Measurements from ENCODE around the gene C2CD2.
A peak's percentile ranks its signal among the peaks of the same experiment; 100 is the strongest.

The C2CD2 gene

GRCh38 chr21:41881051-41881450 lies 72.8 kb downstream of the C2CD2 start:
- DNase-seq, result no peak

GRCh38 chr21:41880153-41880552 lies 73.7 kb downstream of the C2CD2 start:
- DNase-seq, result no peak

- no peak for DNase-seq
Measured at GRCh38 chr21:41879190-41879998, 74.4 kb downstream of the C2CD2 start, which contains the start of gene PRDM15. Gene PRDM15 (minus strand): TSS chr21:41879344. CDS start chr21:41860363, 18,981 bp downstream.

GRCh38 chr21:41878831-41879189 lies 75.0 kb downstream of the C2CD2 start:
- no peak for DNase-seq

- DNase-seq, result peak; percentile 19
Measured at GRCh38 chr21:41877901-41878830, 75.7 kb downstream of the C2CD2 start.

- no peak for DNase-seq
Measured at GRCh38 chr21:41876928-41877652, 76.7 kb downstream of the C2CD2 start.

GRCh38 chr21:41876396-41876795 lies 77.4 kb downstream of the C2CD2 start:
- DNase-seq, result no peak

GRCh38 chr21:41875086-41875485 lies 78.7 kb downstream of the C2CD2 start:
- no peak for DNase-seq

- no peak for DNase-seq
Measured at GRCh38 chr21:41874611-41875010, 79.2 kb downstream of the C2CD2 start.

- no peak for DNase-seq
Measured at GRCh38 chr21:41873426-41873825, 80.4 kb downstream of the C2CD2 start.

GRCh38 chr21:41873005-41873404 lies 80.8 kb downstream of the C2CD2 start:
- no peak for DNase-seq

- no peak for DNase-seq
Measured at GRCh38 chr21:41871293-41872030, 82.4 kb downstream of the C2CD2 start.

GRCh38 chr21:41869771-41870170 lies 84.0 kb downstream of the C2CD2 start:
- no peak for DNase-seq

GRCh38 chr21:41868062-41868710 lies 85.6 kb downstream of the C2CD2 start:
- DNase-seq, result no peak

GRCh38 chr21:41867313-41867712 lies 86.5 kb downstream of the C2CD2 start:
- no peak for DNase-seq

- DNase-seq, result no peak
Measured at GRCh38 chr21:41866274-41866809, 87.5 kb downstream of the C2CD2 start.

- no peak for DNase-seq
Measured at GRCh38 chr21:41865002-41865777, 88.6 kb downstream of the C2CD2 start.

GRCh38 chr21:41864311-41865001 lies 89.4 kb downstream of the C2CD2 start:
- no peak for DNase-seq

- no peak for DNase-seq
Measured at GRCh38 chr21:41863439-41863740, 90.4 kb downstream of the C2CD2 start.

- DNase-seq, result no peak
Measured at GRCh38 chr21:41861987-41862386, 91.8 kb downstream of the C2CD2 start.

Data from NCI-H2029 treated with DMSO at 0.1 percent for 48 hours (cell line).